GM19099 (cell line): ENCODE measurements around the gene SLC28A1.

Experiments used
- POLR2A ChIP-seq: IDR thresholded peaks from 3 replicates; pipeline ENCODE4 v1.6.1; 2011; ENCODE audit warnings: low read depth; ENCODE audit not compliant: insufficient read length; ENCODE audit errors: extremely low read depth

SLC28A1 gene

GRCh38 chr15:84910928-84911623 lies 26.6 kb downstream of the SLC28A1 start:
- no peak for TF ChIP-seq POLR2A

- no peak for TF ChIP-seq POLR2A
These were observed 27.6 kb downstream of the SLC28A1 start for GRCh38 chr15:84911879-84912660.

GRCh38 chr15:84913360-84913723 lies 28.9 kb downstream of the SLC28A1 start:
- TF ChIP-seq POLR2A, result no peak

- no peak for TF ChIP-seq POLR2A
These were observed 29.9 kb downstream of the SLC28A1 start for GRCh38 chr15:84914351-84914750.

- TF ChIP-seq POLR2A, result no peak
These were observed 30.6 kb downstream of the SLC28A1 start for GRCh38 chr15:84914909-84915605.

GRCh38 chr15:84915606-84915958 lies 31.1 kb downstream of the SLC28A1 start:
- no peak for TF ChIP-seq POLR2A

GRCh38 chr15:84917452-84917851 lies 33.0 kb downstream of the SLC28A1 start:
- no peak for TF ChIP-seq POLR2A

- no peak for TF ChIP-seq POLR2A
These were observed 34.7 kb downstream of the SLC28A1 start for GRCh38 chr15:84919106-84919667.

- TF ChIP-seq POLR2A, result no peak
These were observed 36.7 kb downstream of the SLC28A1 start for GRCh38 chr15:84921121-84921520.

GRCh38 chr15:84922530-84922929 lies 38.1 kb downstream of the SLC28A1 start:
- no peak for TF ChIP-seq POLR2A

GRCh38 chr15:84924077-84924731 lies 39.7 kb downstream of the SLC28A1 start:
- no peak for TF ChIP-seq POLR2A

GRCh38 chr15:84925906-84926305 lies 41.4 kb downstream of the SLC28A1 start:
- TF ChIP-seq POLR2A, result no peak

GRCh38 chr15:84926491-84927230 lies 42.2 kb downstream of the SLC28A1 start:
- TF ChIP-seq POLR2A, result no peak

GRCh38 chr15:84928843-84929168 lies 44.3 kb downstream of the SLC28A1 start:
- TF ChIP-seq POLR2A, result no peak
